Caco-2 (cell line): Measurements from ENCODE around the gene EVA1C. TPM values are rescaled to one million over a fixed set of nuclear protein-coding genes. Genes with fewer than 3 reads are reported as not detected.

Experiments used
- BruUV-seq: library from RNA; stranded (reverse); fragments of 400-500 nt; replicated peaks from 2 replicates; lab custom pipeline; 2021; lab: Mats Ljungman, UMichigan
- CTCF ChIA-PET: fragments of 300-600 bp; sonication (Branson Sonifier 250); formaldehyde crosslinking; loops from one replicate; lab custom pipeline; 2022; ENCODE audit warnings: antibody characterized with exemption; lab: Charles Lee
- POLR2A ChIA-PET: fragments of 300-600 bp; sonication (Branson Sonifier 250); formaldehyde crosslinking; loops from one replicate; lab custom pipeline; 2022; ENCODE audit warnings: antibody characterized with exemption; lab: Charles Lee
- DNase-seq, 2 experiments: peaks; one replicate each; pipeline versions ENCODE4 v3.0.0 to v3.0.0-alpha.2; 2020 to 2022
- H3K27me3 ChIP-seq: replicated peaks from 2 replicates; pipeline ENCODE4 v1.6.0; 2011; ENCODE audit warnings: low read length; ENCODE audit not compliant: control insufficient read depth, insufficient read depth
- H3K36me3 ChIP-seq: 2 replicates; pipeline ENCODE4 v1.5.1; 2011; ENCODE audit warnings: low read length; ENCODE audit not compliant: control insufficient read depth, insufficient read depth
- H3K4me1 ChIP-seq: fragments of 250-450 bp; sonication (Bioruptor Pico); 2 replicates; pipeline ENCODE4 v1.5.1; 2020; ENCODE audit warnings: mild to moderate bottlenecking
- H3K4me3 ChIP-seq: 2 replicates; pipeline ENCODE4 v1.5.1; 2011; ENCODE audit warnings: low read depth, mild to moderate bottlenecking, control low read depth, low read length
- H3K9me3 ChIP-seq: fragments of 250-450 bp; sonication (Bioruptor Pico); 2 replicates; pipeline ENCODE4 v1.5.1; 2020; ENCODE audit warnings: mild to moderate bottlenecking, moderate library complexity
- H3K27ac Mint-ChIP-seq: one replicate; pipeline ENCODE4 v1.8.0; 2022; ENCODE audit warnings: mixed read lengths; ENCODE audit not compliant: unreplicated experiment
- H3K27me3 Mint-ChIP-seq: one replicate; pipeline ENCODE4 v1.8.0; 2022; ENCODE audit warnings: mixed read lengths; ENCODE audit not compliant: insufficient read depth, unreplicated experiment
- H3K36me3 Mint-ChIP-seq: one replicate; pipeline ENCODE4 v1.8.0; 2022; ENCODE audit warnings: mild to moderate bottlenecking, mixed read lengths; ENCODE audit not compliant: insufficient read depth, unreplicated experiment
- H3K4me1 Mint-ChIP-seq: one replicate; pipeline ENCODE4 v1.8.0; 2022; ENCODE audit warnings: low read depth, mixed read lengths; ENCODE audit not compliant: unreplicated experiment
- H3K4me3 Mint-ChIP-seq: one replicate; pipeline ENCODE4 v1.8.0; 2022; ENCODE audit warnings: mild to moderate bottlenecking, moderate library complexity, mixed read lengths; ENCODE audit not compliant: unreplicated experiment
- H3K9me3 Mint-ChIP-seq: one replicate; pipeline ENCODE4 v1.8.0; 2022; ENCODE audit warnings: mixed read lengths; ENCODE audit not compliant: unreplicated experiment
- intact Hi-C: fragments of 100-400 bp; cut with micrococcal nuclease; formaldehyde crosslinking; loops from one replicate; pipeline ENCODE4 v1.10.0; 2022; ENCODE audit not compliant: unreplicated experiment
- total RNA-seq: library from RNA; stranded (reverse); gene quantifications from 2 replicates; pipeline ENCODE4 v1.2.3, GENCODE V29; 2022
- TF ChIP-seq, protein P1 (sequence below), 2 experiments: fragments of 200-600 bp in 1 of 2; IDR thresholded peaks; 1 replicate in 1 of 2; 2 replicates in 1 of 2; pipeline versions ENCODE4 v1.5.1 to v1.8.0; 2011 to 2022; ENCODE audit warnings: antibody characterized with exemption in 1 of 2, control low read depth in 1 of 2, inconsistent platforms in 1 of 2, low read depth in 1 of 2, low read length in 1 of 2, mild to moderate bottlenecking in 1 of 2, moderate library complexity in 1 of 2; ENCODE audit not compliant: insufficient read depth in 1 of 2, severe bottlenecking in 1 of 2, unreplicated experiment in 1 of 2

EVA1C gene
- total RNA-seq, 1 experiment from 2014 or later: not detected

DNA sequence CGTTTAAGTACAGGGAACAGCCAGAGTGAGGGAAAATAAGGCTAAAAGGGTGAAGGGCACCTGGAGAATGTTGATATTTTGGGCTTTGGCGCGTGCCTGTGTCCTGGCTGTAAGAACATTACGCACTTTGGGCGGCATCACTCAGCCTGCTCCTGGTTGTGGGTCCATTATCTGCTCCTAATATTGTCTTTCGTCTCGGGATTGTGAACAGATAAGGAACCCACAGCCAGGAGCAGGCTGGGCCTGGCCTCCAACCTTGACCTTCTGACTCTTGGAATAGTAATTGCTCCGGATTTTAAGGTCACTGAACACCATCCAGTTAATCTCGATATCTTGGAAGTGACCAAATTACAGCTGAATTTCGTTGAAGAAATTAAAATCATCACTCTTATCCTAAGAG, 111.0 kb downstream of the EVA1C start:
- no peaks in the 10 kb centered on the region for H3K9me3 ChIP-seq
- no peaks in the 10 kb centered on the region for H3K36me3 ChIP-seq
- Mint-ChIP-seq H3K4me3 (no peak overlapping the region), H3K27me3 (peaks cover 4% of the 10 kb centered on the region), H3K27ac (no peak overlapping the region), H3K9me3 (no peaks in the 10 kb centered on the region), H3K4me1 (no peaks in the 10 kb centered on the region), H3K36me3 (no peaks in the 10 kb centered on the region)
- ChIA-PET CTCF (interaction anchor here (0.6 kb wide), 1 partner anchor 59 kb away, joined by 6 read pairs; no protein-coding TSS in a partner anchor), POLR2A (no interaction called here)
- TF ChIP-seq, protein P1, sequence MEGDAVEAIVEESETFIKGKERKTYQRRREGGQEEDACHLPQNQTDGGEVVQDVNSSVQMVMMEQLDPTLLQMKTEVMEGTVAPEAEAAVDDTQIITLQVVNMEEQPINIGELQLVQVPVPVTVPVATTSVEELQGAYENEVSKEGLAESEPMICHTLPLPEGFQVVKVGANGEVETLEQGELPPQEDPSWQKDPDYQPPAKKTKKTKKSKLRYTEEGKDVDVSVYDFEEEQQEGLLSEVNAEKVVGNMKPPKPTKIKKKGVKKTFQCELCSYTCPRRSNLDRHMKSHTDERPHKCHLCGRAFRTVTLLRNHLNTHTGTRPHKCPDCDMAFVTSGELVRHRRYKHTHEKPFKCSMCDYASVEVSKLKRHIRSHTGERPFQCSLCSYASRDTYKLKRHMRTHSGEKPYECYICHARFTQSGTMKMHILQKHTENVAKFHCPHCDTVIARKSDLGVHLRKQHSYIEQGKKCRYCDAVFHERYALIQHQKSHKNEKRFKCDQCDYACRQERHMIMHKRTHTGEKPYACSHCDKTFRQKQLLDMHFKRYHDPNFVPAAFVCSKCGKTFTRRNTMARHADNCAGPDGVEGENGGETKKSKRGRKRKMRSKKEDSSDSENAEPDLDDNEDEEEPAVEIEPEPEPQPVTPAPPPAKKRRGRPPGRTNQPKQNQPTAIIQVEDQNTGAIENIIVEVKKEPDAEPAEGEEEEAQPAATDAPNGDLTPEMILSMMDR (IDR thresholded peaks at IDR 0.05; ENCODE audit: insufficient read depth in 1 of 2, low read depth in 1 of 2, low read length in 1 of 2, severe bottlenecking in 1 of 2, unreplicated experiment in 1 of 2): no peak
- H3K27me3 ChIP-seq: no peaks in the 10 kb centered on the region
- H3K4me3 ChIP-seq: no peak overlapping the region
- intact Hi-C loops: no loop called here
- DNase-seq: no peak
- H3K4me1 ChIP-seq: no peaks in the 10 kb centered on the region
- BruUV-seq: no TSS peak

DNA sequence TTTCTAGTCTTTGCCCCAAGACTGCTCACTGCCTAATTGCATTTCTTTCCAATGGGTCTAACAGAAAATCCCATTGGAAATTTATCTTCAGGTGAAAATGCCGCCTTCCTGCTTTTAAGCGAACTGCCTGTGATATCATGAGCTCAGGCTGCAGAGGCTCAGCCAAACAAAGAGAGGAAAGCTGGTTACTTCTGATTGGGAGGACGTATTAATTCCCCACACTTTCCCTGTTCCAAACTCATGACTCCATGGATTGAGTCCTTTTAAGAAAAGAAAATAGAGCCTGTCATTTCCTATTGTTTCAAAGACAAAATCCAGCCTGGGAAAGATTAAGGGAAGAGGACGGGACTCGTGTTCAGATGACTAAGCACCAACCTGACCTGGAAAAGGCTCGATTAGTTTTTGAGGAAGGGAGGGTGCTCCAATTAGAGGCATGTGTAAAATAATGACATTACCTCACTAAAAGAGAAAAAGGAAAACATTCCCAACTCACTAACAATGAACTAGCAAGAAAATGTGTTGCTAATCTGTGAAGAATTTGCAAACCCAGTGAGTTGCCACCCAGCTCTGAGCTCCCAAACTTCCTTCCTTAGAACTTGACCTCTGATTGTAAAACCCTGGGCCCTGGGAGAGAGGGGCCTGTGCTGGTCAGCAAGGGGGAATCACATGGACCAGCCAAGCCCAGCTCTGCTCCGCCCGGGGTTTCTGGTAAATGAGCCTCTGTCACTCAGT, 111.6 kb downstream of the EVA1C start:
- Mint-ChIP-seq H3K4me1 (no peaks in the 10 kb centered on the region), H3K4me3 (no peak overlapping the region), H3K36me3 (no peaks in the 10 kb centered on the region), H3K9me3 (no peaks in the 10 kb centered on the region), H3K27ac (no peak overlapping the region), H3K27me3 (peaks cover 4% of the 10 kb centered on the region)
- CTCF ChIA-PET: interaction anchor here (0.6 kb wide), 1 partner anchor 58 kb away, joined by 6 read pairs; no protein-coding TSS in a partner anchor
- Histone ChIP-seq H3K36me3 (no peaks in the 10 kb centered on the region), H3K9me3 (no peaks in the 10 kb centered on the region), H3K4me3 (no peak overlapping the region), H3K27me3 (no peaks in the 10 kb centered on the region), H3K4me1 (no peaks in the 10 kb centered on the region)
- BruUV-seq: no TSS peak
- no peak for DNase-seq
- TF ChIP-seq, protein P1 (IDR thresholded peaks at IDR 0.05; ENCODE audit: insufficient read depth in 1 of 2, low read depth in 1 of 2, low read length in 1 of 2, severe bottlenecking in 1 of 2, unreplicated experiment in 1 of 2): no peak
- POLR2A ChIA-PET: no interaction called here
- intact Hi-C loops: no loop called here

GRCh38 chr21:32525282-32525681, 112.8 kb downstream of the EVA1C start:
- no peaks in the 10 kb centered on the region for H3K27me3 ChIP-seq
- H3K9me3 ChIP-seq: no peaks in the 10 kb centered on the region
- H3K4me1 Mint-ChIP-seq: no peaks in the 10 kb centered on the region
- H3K4me3 Mint-ChIP-seq: no peak overlapping the region
- H3K36me3 Mint-ChIP-seq: no peaks in the 10 kb centered on the region
- no peak overlapping the region for H3K27ac Mint-ChIP-seq
- peaks cover 4% of the 10 kb centered on the region for H3K27me3 Mint-ChIP-seq
- no TSS peak for BruUV-seq
- H3K9me3 Mint-ChIP-seq: no peaks in the 10 kb centered on the region
- TF ChIP-seq, protein P1 (IDR thresholded peaks at IDR 0.05; ENCODE audit: insufficient read depth in 1 of 2, low read depth in 1 of 2, low read length in 1 of 2, severe bottlenecking in 1 of 2, unreplicated experiment in 1 of 2): no peak
- POLR2A ChIA-PET: interaction anchor here (0.5 kb wide), 1 partner anchor 897 kb away, joined by 3 read pairs; no protein-coding TSS in a partner anchor
- CTCF ChIA-PET: no interaction called here
- no peak for DNase-seq
- no peaks in the 10 kb centered on the region for H3K36me3 ChIP-seq
- intact Hi-C loops: no loop called here
- no peak overlapping the region for H3K4me3 ChIP-seq
- no peaks in the 10 kb centered on the region for H3K4me1 ChIP-seq
